NCI-H82 (cell line): ENCODE measurements around the gene TMCO4.
"Not testable (repeated sequence)": the region's sequence is repeated elsewhere in the genome, so short reads cannot be mapped to it uniquely, and the experiment has no call there.

Experiments used
- DNase-seq: peaks from one replicate; lab custom pipeline; 2025; lab: John Stamatoyannopoulos, UW

Gene TMCO4

GRCh38 chr1:19813643-19813960, 13.9 kb upstream of the TMCO4 start:
- DNase-seq, result no peak

GRCh38 chr1:19812875-19813642, 13.3 kb upstream of the TMCO4 start:
- DNase-seq, result no peak

- DNase-seq, result peak; percentile 75
Measured at GRCh38 chr1:19811206-19811851, 11.6 kb upstream of the TMCO4 start.

- DNase-seq, result no peak
Measured at GRCh38 chr1:19809044-19809750, 9.5 kb upstream of the TMCO4 start.

GRCh38 chr1:19808351-19808750, 8.6 kb upstream of the TMCO4 start:
- DNase-seq, result no peak

- DNase-seq, result no peak
Measured at GRCh38 chr1:19804831-19805251, 5.1 kb upstream of the TMCO4 start.

GRCh38 chr1:19802269-19802668, 2.6 kb upstream of the TMCO4 start:
- DNase-seq, result no peak

- no peak for DNase-seq
Measured at GRCh38 chr1:19800076-19800804, 524 bp upstream of the TMCO4 start.

GRCh38 chr1:19798486-19799229, 1.1 kb downstream of the TMCO4 start:
- DNase-seq, result no peak

GRCh38 chr1:19797827-19798226, 1.9 kb downstream of the TMCO4 start:
- no peak for DNase-seq

GRCh38 chr1:19794583-19794982, 5.1 kb downstream of the TMCO4 start:
- DNase-seq, result no peak

GRCh38 chr1:19793360-19794046, 6.2 kb downstream of the TMCO4 start:
- no peak for DNase-seq

GRCh38 chr1:19792237-19793002, 7.3 kb downstream of the TMCO4 start:
- DNase-seq, result no peak

- DNase-seq, result not testable (repeated sequence)
Measured at GRCh38 chr1:19790061-19790975, 9.4 kb downstream of the TMCO4 start.

- DNase-seq, result no peak
Measured at GRCh38 chr1:19786988-19787423, 12.7 kb downstream of the TMCO4 start.

- no peak for DNase-seq
Measured at GRCh38 chr1:19785660-19786059, 14.1 kb downstream of the TMCO4 start.

GRCh38 chr1:19780267-19780877, 19.3 kb downstream of the TMCO4 start:
- DNase-seq, result no peak

- DNase-seq, result no peak
Measured at GRCh38 chr1:19776933-19777332, 22.8 kb downstream of the TMCO4 start.

GRCh38 chr1:19776287-19776686, 23.4 kb downstream of the TMCO4 start:
- DNase-seq, result no peak
